Fibroblast of villous mesenchyme (primary cell): ENCODE data around the gene TARBP2. TPM values are rescaled to one million over a fixed set of nuclear protein-coding genes. Genes with fewer than 3 reads are reported as not detected.

ENCODE experiments used
- DNase-seq: peaks from one replicate; pipeline ENCODE4 v3.0.0-alpha.2; 2010; ENCODE audit warnings: low read depth
- H3K4me3 ChIP-seq: 2 replicates; pipeline ENCODE4 v1.5.1; 2011; ENCODE audit warnings: low read depth, mild to moderate bottlenecking, low read length
- total RNA-seq: library from RNA; depleted of rRNA; stranded (reverse); fragments of >200 nt; gene quantifications from 2 replicates; pipeline ENCODE4 v1.2.3, GENCODE V29; 2012
- TF ChIP-seq, protein P1 (sequence below): IDR thresholded peaks from 2 replicates; pipeline ENCODE4 v1.5.1; 2012; ENCODE audit warnings: low read depth, mild to moderate bottlenecking, low read length; ENCODE audit not compliant: insufficient read depth

Gene TARBP2
- total RNA-seq, 1 donor: 54.8 TPM

- DNase-seq: no peak
- no peak overlapping the region for H3K4me3 ChIP-seq
Observed at GRCh38 chr12:53472056-53472582, 29.0 kb upstream of the TARBP2 start.

GRCh38 chr12:53474077-53474476, 27.0 kb upstream of the TARBP2 start:
- H3K4me3 ChIP-seq: no peak overlapping the region

More at GRCh38 chr12:53472056-53472582, 29.0 kb upstream of the TARBP2 start:
- TF ChIP-seq, protein P1, sequence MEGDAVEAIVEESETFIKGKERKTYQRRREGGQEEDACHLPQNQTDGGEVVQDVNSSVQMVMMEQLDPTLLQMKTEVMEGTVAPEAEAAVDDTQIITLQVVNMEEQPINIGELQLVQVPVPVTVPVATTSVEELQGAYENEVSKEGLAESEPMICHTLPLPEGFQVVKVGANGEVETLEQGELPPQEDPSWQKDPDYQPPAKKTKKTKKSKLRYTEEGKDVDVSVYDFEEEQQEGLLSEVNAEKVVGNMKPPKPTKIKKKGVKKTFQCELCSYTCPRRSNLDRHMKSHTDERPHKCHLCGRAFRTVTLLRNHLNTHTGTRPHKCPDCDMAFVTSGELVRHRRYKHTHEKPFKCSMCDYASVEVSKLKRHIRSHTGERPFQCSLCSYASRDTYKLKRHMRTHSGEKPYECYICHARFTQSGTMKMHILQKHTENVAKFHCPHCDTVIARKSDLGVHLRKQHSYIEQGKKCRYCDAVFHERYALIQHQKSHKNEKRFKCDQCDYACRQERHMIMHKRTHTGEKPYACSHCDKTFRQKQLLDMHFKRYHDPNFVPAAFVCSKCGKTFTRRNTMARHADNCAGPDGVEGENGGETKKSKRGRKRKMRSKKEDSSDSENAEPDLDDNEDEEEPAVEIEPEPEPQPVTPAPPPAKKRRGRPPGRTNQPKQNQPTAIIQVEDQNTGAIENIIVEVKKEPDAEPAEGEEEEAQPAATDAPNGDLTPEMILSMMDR: no peak

GRCh38 chr12:53474819-53475218, 26.3 kb upstream of the TARBP2 start:
- no peak overlapping the region for H3K4me3 ChIP-seq
- TF ChIP-seq, protein P1: no peak
- DNase-seq: no peak

More at GRCh38 chr12:53474077-53474476, 27.0 kb upstream of the TARBP2 start:
- TF ChIP-seq, protein P1: no peak
- DNase-seq: no peak

- DNase-seq: peak; percentile 42
- TF ChIP-seq, protein P1: peak; percentile 50
- no peak overlapping the region for H3K4me3 ChIP-seq
Observed at GRCh38 chr12:53476769-53477209, 24.3 kb upstream of the TARBP2 start.

GRCh38 chr12:53478865-53479264, 22.2 kb upstream of the TARBP2 start:
- no peak for DNase-seq

DNA sequence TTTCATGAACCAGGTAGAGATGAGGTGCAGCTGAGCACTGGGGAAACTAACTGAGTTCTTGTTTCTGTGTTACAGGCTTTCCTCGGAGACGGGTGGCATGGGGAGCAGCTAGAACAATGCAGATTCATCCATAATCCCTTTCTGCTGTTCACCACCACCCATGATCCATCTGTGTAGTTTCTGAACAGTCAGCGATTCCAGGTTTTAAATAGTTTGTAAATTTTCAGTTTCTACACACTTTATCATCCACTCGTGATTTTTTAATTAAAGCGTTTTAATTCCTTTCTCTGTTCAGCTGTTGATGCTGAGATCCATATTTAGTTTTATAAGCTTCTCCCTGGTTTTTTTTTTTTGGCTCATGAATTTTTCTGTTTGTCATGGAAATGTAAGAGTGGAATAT, 21.8 kb upstream of the TARBP2 start:
- TF ChIP-seq, protein P1: no peak
- no peak for DNase-seq
- no peak overlapping the region for H3K4me3 ChIP-seq

More at GRCh38 chr12:53478865-53479264, 22.2 kb upstream of the TARBP2 start:
- TF ChIP-seq, protein P1: no peak
- H3K4me3 ChIP-seq: no peak overlapping the region
